Measurements from ENCODE around the gene ABRACL.

Gene ABRACL

DNA sequence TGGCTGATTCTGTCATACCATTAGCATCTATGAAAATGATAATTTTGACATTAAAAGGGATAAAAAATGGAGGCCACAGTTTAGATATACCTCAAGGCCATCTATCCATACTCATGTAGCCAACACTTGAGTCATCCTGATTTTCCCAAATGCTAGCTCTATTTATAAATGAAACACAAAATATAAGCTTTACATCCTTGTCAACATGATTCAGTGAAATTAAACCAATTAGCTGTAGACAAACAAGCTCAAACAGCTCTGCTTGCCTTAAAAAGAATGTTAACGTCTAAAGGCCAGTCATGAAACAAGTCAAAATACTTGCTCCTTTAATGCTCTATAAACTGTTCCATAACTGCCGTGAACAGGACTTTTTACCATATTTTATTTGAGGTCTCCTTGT, 40.3 kb downstream of the ABRACL start:
- TF ChIP-seq, protein P1, sequence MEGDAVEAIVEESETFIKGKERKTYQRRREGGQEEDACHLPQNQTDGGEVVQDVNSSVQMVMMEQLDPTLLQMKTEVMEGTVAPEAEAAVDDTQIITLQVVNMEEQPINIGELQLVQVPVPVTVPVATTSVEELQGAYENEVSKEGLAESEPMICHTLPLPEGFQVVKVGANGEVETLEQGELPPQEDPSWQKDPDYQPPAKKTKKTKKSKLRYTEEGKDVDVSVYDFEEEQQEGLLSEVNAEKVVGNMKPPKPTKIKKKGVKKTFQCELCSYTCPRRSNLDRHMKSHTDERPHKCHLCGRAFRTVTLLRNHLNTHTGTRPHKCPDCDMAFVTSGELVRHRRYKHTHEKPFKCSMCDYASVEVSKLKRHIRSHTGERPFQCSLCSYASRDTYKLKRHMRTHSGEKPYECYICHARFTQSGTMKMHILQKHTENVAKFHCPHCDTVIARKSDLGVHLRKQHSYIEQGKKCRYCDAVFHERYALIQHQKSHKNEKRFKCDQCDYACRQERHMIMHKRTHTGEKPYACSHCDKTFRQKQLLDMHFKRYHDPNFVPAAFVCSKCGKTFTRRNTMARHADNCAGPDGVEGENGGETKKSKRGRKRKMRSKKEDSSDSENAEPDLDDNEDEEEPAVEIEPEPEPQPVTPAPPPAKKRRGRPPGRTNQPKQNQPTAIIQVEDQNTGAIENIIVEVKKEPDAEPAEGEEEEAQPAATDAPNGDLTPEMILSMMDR (IDR thresholded peaks at IDR 0.05): no peak

DNA sequence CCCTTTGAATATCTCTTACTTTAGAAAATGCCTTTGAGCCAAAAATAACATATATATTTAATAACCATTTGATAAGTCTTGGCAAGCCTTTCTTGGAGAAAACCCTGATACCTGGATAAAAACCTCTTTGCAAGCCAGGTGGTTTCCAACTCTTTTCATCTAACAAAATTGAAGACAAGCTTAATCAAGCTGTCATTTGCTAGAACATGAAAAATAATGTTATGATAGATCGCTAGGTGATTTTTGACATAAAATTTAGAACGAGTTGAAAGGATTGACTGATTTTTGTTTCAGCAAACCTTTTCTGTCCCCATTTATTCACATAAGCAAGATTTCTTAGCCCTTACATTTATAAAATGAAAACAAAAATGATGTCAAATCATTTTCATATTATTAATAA, 44.6 kb downstream of the ABRACL start:
- TF ChIP-seq, protein P1 (IDR thresholded peaks at IDR 0.05): no peak

DNA sequence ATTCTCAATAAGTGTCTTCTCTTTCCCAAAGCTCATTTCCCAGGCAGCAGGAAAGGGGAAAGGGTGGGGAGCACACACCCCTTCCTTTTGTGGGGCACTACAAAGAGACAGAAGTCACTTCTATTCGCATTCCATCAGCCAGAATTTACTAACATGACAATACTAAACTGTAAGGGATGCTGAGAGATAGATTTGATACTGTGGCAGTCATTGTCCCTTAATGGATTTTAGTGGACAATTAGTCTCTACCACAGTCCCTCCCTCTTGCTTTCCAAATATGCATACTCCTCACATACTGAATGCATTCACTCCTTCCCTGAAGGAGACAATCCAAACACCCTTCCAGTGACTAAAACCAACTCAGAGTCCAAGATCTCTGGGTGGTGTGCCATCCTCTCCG, 50.5 kb downstream of the ABRACL start:
- TF ChIP-seq, protein P1 (IDR thresholded peaks at IDR 0.05): no peak

DNA sequence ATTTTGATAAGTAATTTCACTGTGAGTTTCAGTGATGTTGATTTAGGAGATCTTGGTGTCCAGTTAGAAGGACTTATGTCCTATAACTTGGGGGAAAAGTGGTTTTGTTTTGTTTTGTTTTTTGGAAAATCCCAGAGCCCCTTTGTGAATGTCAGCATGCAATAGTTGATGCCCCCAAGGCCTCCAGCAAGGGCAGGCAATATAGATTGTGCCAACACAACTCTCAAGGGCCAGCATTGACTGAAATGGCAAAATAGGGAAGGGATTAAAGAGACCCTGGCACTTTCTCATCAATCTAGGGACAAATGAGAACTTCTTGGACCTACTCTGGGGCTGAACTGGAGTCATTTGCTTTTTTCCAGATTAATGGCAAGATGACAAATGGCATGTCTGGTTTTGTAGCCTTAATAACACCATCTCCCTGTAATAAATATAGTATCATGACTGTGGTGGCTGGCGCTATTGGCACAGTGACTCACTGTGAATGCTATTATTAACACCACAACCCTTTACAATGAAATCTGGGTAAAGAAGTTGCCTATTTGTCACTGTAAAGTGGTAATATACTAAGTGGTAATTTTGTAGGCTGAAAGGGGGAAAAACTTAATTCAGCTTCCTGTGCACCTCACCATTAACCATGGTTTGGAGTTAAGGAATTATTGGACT, 51.8 kb downstream of the ABRACL start:
- TF ChIP-seq, protein P1 (IDR thresholded peaks at IDR 0.05): no peak

DNA sequence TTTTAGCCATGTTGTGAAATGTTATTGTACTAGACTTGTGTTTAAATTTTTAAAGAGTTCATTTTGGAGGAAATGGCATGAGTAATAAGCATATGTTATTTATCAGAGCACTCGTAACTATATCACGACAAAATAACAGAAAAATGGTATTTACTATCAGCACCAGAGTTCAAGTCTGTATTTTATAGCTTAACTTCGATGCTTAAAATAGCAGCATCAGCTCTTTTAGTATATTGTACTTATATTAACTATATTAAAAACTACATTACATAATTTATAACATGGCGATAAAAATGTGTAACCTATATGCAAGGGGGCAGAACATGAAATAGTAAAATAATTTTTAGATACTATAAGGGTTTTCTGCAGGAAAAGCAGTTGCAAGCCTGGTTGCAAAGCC, 52.9 kb downstream of the ABRACL start:
- TF ChIP-seq, protein P1 (IDR thresholded peaks at IDR 0.05): no peak

DNA sequence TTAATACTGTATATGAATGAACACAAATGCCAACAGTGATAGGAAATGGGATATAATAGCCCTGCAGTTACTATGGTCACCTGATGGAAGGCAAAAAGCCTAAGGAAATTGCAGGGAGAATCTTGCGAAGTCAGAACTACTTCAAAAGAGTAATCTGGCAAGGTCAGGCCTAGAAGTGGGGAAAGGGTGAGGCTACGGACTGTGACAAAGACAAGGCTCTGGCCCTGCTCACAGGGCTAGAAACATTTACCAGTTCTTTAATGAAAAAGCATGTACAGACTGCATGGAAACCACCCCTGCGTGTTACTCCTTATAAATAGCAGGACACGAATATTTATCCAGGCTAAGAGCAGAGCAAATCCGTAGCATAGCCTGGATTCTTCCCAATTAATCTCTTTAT, 53.8 kb downstream of the ABRACL start:
- TF ChIP-seq, protein P1 (IDR thresholded peaks at IDR 0.05): no peak

DNA sequence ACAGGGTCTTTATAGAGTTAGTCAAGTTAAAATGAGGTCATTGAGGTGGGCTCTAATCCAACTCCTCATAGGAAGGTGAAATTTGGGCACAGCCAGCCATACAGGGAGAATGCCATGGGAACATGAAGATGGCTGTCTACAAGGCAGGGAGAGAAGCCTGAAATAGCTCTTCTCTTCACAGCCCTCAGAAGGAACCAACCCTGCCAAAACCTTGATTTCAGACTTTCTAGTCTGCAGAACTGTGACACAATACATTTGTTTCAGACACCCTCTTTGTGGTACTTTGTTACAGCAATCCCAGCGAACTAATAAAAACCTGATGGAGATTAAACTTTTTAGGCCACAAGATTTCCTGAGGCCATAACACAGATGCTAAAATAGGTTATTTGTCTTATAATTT, 63.3 kb downstream of the ABRACL start:
- TF ChIP-seq, protein P1 (IDR thresholded peaks at IDR 0.05): no peak

Measured in LNCAP (cell line).